ENCODE data around the gene TBX2.

TBX2 gene

DNA sequence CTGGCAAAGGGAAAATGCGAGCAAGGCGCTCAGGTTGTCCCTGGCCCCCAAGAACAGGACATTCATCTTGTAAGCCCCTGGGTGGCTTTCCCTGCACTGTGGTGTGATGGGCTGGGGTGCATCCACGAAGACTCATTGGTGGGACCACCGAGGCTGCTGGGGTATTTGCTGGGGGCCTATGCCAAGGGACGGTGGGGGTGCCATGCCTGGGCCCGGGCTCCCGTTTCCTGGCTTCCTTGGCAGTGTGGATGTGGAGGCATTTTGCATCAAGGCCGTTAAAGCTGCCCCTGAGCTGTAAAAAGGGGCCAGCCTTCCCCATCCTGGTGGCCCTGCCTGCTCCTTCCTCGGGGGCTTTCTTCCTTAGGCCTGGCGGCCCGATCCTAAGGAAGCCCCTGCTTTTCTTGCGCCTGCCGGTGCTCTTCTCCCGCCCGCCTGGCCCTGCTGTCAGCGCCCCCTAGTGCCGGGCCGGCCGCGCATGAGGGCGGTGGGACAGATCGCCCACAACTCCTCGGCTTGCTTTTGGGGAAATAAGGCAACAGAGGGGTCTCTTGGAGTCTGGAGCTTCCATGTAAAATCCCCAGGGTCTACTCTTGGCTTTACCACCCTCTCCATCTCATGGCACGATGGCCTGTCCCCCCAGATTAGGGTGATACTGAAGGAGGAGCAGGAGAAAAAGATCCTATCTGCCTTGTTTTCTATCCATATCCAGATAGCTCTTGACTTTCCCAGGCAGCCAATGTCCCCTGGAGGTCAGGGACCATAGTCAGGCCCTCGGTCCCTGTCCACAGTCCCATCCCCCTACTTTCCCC lies 9.8 kb upstream of the TBX2 start (continued):
- TF ChIP-seq, protein P1, sequence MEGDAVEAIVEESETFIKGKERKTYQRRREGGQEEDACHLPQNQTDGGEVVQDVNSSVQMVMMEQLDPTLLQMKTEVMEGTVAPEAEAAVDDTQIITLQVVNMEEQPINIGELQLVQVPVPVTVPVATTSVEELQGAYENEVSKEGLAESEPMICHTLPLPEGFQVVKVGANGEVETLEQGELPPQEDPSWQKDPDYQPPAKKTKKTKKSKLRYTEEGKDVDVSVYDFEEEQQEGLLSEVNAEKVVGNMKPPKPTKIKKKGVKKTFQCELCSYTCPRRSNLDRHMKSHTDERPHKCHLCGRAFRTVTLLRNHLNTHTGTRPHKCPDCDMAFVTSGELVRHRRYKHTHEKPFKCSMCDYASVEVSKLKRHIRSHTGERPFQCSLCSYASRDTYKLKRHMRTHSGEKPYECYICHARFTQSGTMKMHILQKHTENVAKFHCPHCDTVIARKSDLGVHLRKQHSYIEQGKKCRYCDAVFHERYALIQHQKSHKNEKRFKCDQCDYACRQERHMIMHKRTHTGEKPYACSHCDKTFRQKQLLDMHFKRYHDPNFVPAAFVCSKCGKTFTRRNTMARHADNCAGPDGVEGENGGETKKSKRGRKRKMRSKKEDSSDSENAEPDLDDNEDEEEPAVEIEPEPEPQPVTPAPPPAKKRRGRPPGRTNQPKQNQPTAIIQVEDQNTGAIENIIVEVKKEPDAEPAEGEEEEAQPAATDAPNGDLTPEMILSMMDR (tag by site-specific recombination; IDR thresholded peaks at IDR 0.05) = peak; percentile 85
- TF ChIP-seq, protein P2, sequence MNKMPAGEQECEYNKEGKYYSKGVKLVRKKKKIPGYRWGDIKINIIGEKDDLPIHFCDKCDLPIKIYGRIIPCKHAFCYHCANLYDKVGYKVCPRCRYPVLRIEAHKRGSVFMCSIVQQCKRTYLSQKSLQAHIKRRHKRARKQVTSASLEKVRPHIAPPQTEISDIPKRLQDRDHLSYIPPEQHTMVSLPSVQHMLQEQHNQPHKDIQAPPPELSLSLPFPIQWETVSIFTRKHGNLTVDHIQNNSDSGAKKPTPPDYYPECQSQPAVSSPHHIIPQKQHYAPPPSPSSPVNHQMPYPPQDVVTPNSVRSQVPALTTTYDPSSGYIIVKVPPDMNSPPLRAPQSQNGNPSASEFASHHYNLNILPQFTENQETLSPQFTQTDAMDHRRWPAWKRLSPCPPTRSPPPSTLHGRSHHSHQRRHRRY (tag by site-specific recombination; IDR thresholded peaks at IDR 0.05) = no peak
- peak; percentile 65 for TF ChIP-seq ZNF654 (tag by site-specific recombination; IDR thresholded peaks at IDR 0.05; ENCODE audit: low read depth)

DNA sequence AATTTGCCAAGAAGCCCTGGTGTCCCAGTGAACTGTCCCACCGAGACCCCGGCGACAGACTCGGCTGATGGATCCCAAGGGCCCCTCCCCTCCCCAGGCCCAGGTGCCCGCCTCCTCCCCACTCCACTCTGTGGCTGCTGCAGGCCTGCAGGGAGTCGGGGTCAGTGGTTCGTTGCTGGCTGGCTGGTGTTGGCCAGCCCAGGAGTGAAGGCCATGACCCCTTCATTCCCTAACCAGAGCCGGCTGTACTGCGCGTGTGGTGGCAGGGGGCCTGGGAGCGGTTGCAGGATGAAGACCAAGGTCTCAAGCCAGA lies 9.2 kb upstream of the TBX2 start:
- CTCF ChIA-PET = interaction anchor here (0.6 to 2.2 kb wide), 46 partner anchors 8 to 750 kb away, joined by 3 to 13 read pairs (median 4); partner anchors contain the start of gene TBX2
- TF ChIP-seq ZNF133 (tag by site-specific recombination; IDR thresholded peaks at IDR 0.05) (no peak), GLIS2 (tag by site-specific recombination; IDR thresholded peaks at IDR 0.05) (no peak), ZNF610 (tag by site-specific recombination; IDR thresholded peaks at IDR 0.05; ENCODE audit: borderline replicate concordance) (no peak), OVOL3 (tag by site-specific recombination; IDR thresholded peaks at IDR 0.05) (no peak), GLIS1 (tag by site-specific recombination; IDR thresholded peaks at IDR 0.05) (no peak), ZEB2 (tag by site-specific recombination; IDR thresholded peaks at IDR 0.05) (no peak), ZIC2 (tag by site-specific recombination; IDR thresholded peaks at IDR 0.05) (no peak), ZNF292 (tag by site-specific recombination; IDR thresholded peaks at IDR 0.05; ENCODE audit: borderline replicate concordance, low read depth) (no peak), ZNF571 (tag by site-specific recombination; IDR thresholded peaks at IDR 0.05) (no peak), ZNF560 (tag by site-specific recombination; IDR thresholded peaks at IDR 0.05; ENCODE audit: borderline replicate concordance) (no peak), SETDB1 (IDR thresholded peaks at IDR 0.05; ENCODE audit: insufficient read length, low read length) (no peak), ZNF654 (tag by site-specific recombination; IDR thresholded peaks at IDR 0.05; ENCODE audit: low read depth) (no peak)
- TF ChIP-seq, protein P3, sequence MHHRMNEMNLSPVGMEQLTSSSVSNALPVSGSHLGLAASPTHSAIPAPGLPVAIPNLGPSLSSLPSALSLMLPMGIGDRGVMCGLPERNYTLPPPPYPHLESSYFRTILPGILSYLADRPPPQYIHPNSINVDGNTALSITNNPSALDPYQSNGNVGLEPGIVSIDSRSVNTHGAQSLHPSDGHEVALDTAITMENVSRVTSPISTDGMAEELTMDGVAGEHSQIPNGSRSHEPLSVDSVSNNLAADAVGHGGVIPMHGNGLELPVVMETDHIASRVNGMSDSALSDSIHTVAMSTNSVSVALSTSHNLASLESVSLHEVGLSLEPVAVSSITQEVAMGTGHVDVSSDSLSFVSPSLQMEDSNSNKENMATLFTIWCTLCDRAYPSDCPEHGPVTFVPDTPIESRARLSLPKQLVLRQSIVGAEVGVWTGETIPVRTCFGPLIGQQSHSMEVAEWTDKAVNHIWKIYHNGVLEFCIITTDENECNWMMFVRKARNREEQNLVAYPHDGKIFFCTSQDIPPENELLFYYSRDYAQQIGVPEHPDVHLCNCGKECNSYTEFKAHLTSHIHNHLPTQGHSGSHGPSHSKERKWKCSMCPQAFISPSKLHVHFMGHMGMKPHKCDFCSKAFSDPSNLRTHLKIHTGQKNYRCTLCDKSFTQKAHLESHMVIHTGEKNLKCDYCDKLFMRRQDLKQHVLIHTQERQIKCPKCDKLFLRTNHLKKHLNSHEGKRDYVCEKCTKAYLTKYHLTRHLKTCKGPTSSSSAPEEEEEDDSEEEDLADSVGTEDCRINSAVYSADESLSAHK (tag by site-specific recombination; IDR thresholded peaks at IDR 0.05) = no peak
- TF ChIP-seq, protein P4, sequence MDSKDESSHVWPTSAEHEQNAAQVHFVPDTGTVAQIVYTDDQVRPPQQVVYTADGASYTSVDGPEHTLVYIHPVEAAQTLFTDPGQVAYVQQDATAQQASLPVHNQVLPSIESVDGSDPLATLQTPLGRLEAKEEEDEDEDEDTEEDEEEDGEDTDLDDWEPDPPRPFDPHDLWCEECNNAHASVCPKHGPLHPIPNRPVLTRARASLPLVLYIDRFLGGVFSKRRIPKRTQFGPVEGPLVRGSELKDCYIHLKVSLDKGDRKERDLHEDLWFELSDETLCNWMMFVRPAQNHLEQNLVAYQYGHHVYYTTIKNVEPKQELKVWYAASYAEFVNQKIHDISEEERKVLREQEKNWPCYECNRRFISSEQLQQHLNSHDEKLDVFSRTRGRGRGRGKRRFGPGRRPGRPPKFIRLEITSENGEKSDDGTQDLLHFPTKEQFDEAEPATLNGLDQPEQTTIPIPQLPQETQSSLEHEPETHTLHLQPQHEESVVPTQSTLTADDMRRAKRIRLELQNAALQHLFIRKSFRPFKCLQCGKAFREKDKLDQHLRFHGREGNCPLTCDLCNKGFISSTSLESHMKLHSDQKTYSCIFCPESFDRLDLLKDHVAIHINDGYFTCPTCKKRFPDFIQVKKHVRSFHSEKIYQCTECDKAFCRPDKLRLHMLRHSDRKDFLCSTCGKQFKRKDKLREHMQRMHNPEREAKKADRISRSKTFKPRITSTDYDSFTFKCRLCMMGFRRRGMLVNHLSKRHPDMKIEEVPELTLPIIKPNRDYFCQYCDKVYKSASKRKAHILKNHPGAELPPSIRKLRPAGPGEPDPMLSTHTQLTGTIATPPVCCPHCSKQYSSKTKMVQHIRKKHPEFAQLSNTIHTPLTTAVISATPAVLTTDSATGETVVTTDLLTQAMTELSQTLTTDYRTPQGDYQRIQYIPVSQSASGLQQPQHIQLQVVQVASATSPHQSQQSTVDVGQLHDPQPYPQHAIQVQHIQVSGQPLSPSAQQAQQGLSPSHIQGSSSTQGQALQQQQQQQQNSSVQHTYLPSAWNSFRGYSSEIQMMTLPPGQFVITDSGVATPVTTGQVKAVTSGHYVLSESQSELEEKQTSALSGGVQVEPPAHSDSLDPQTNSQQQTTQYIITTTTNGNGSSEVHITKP (tag by site-specific recombination; IDR thresholded peaks at IDR 0.05) = no peak
- TF ChIP-seq, protein P1 (tag by site-specific recombination; IDR thresholded peaks at IDR 0.05) = no peak
- TF ChIP-seq, protein P5, sequence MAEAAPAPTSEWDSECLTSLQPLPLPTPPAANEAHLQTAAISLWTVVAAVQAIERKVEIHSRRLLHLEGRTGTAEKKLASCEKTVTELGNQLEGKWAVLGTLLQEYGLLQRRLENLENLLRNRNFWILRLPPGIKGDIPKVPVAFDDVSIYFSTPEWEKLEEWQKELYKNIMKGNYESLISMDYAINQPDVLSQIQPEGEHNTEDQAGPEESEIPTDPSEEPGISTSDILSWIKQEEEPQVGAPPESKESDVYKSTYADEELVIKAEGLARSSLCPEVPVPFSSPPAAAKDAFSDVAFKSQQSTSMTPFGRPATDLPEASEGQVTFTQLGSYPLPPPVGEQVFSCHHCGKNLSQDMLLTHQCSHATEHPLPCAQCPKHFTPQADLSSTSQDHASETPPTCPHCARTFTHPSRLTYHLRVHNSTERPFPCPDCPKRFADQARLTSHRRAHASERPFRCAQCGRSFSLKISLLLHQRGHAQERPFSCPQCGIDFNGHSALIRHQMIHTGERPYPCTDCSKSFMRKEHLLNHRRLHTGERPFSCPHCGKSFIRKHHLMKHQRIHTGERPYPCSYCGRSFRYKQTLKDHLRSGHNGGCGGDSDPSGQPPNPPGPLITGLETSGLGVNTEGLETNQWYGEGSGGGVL (tag by site-specific recombination; IDR thresholded peaks at IDR 0.05) = no peak
- TF ChIP-seq, protein P6, sequence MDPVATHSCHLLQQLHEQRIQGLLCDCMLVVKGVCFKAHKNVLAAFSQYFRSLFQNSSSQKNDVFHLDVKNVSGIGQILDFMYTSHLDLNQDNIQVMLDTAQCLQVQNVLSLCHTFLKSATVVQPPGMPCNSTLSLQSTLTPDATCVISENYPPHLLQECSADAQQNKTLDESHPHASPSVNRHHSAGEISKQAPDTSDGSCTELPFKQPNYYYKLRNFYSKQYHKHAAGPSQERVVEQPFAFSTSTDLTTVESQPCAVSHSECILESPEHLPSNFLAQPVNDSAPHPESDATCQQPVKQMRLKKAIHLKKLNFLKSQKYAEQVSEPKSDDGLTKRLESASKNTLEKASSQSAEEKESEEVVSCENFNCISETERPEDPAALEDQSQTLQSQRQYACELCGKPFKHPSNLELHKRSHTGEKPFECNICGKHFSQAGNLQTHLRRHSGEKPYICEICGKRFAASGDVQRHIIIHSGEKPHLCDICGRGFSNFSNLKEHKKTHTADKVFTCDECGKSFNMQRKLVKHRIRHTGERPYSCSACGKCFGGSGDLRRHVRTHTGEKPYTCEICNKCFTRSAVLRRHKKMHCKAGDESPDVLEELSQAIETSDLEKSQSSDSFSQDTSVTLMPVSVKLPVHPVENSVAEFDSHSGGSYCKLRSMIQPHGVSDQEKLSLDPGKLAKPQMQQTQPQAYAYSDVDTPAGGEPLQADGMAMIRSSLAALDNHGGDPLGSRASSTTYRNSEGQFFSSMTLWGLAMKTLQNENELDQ (tag by site-specific recombination; IDR thresholded peaks at IDR 0.05; ENCODE audit: low read depth) = no peak

More for the DNA sequence above, 9.2 kb upstream of the TBX2 start:
- Histone ChIP-seq H3K9me3 (ENCODE audit: control insufficient read depth, insufficient read depth, low read depth, low read length) (no peaks in the 10 kb centered on the region), H3K4me1 (ENCODE audit: control insufficient read depth, insufficient read depth, low read length) (peaks cover 3% of the 10 kb centered on the region), H3K4me3 (ENCODE audit: low read depth, low read length) (no peak overlapping the region), H3K36me3 (ENCODE audit: control insufficient read depth in 2 of 2, insufficient read depth in 1 of 2, low read length in 2 of 2) (peaks cover 0 to 7% of the 10 kb centered on the region in 2 experiments; a peak in 1 of 3 replicates), H3K27ac (ENCODE audit: extremely low read depth, low read depth, low read length) (no peak overlapping the region)
- POLR2A ChIA-PET = no interaction called here
